Caco-2 (cell line): ENCODE data around the gene CNFN. TPM values are rescaled to one million over a fixed set of nuclear protein-coding genes. Genes with fewer than 3 reads are reported as not detected.

ENCODE experiments used
- BruUV-seq: library from RNA; stranded (reverse); fragments of 400-500 nt; replicated peaks from 2 replicates; lab custom pipeline; 2021; lab: Mats Ljungman, UMichigan
- CTCF ChIA-PET: fragments of 300-600 bp; sonication (Branson Sonifier 250); formaldehyde crosslinking; loops from one replicate; lab custom pipeline; 2022; ENCODE audit warnings: antibody characterized with exemption; lab: Charles Lee
- POLR2A ChIA-PET: fragments of 300-600 bp; sonication (Branson Sonifier 250); formaldehyde crosslinking; loops from one replicate; lab custom pipeline; 2022; ENCODE audit warnings: antibody characterized with exemption; lab: Charles Lee
- DNase-seq, 2 experiments: peaks; one replicate each; pipeline versions ENCODE4 v3.0.0 to v3.0.0-alpha.2; 2020 to 2022
- H3K27me3 ChIP-seq: replicated peaks from 2 replicates; pipeline ENCODE4 v1.6.0; 2011; ENCODE audit warnings: low read length; ENCODE audit not compliant: control insufficient read depth, insufficient read depth
- H3K36me3 ChIP-seq: 2 replicates; pipeline ENCODE4 v1.5.1; 2011; ENCODE audit warnings: low read length; ENCODE audit not compliant: control insufficient read depth, insufficient read depth
- H3K4me1 ChIP-seq: fragments of 250-450 bp; sonication (Bioruptor Pico); 2 replicates; pipeline ENCODE4 v1.5.1; 2020; ENCODE audit warnings: mild to moderate bottlenecking
- H3K4me3 ChIP-seq: 2 replicates; pipeline ENCODE4 v1.5.1; 2011; ENCODE audit warnings: low read depth, mild to moderate bottlenecking, control low read depth, low read length
- H3K9me3 ChIP-seq: fragments of 250-450 bp; sonication (Bioruptor Pico); 2 replicates; pipeline ENCODE4 v1.5.1; 2020; ENCODE audit warnings: mild to moderate bottlenecking, moderate library complexity
- H3K27ac Mint-ChIP-seq: one replicate; pipeline ENCODE4 v1.8.0; 2022; ENCODE audit warnings: mixed read lengths; ENCODE audit not compliant: unreplicated experiment
- H3K27me3 Mint-ChIP-seq: one replicate; pipeline ENCODE4 v1.8.0; 2022; ENCODE audit warnings: mixed read lengths; ENCODE audit not compliant: insufficient read depth, unreplicated experiment
- H3K36me3 Mint-ChIP-seq: one replicate; pipeline ENCODE4 v1.8.0; 2022; ENCODE audit warnings: mild to moderate bottlenecking, mixed read lengths; ENCODE audit not compliant: insufficient read depth, unreplicated experiment
- H3K4me1 Mint-ChIP-seq: one replicate; pipeline ENCODE4 v1.8.0; 2022; ENCODE audit warnings: low read depth, mixed read lengths; ENCODE audit not compliant: unreplicated experiment
- H3K4me3 Mint-ChIP-seq: one replicate; pipeline ENCODE4 v1.8.0; 2022; ENCODE audit warnings: mild to moderate bottlenecking, moderate library complexity, mixed read lengths; ENCODE audit not compliant: unreplicated experiment
- H3K9me3 Mint-ChIP-seq: one replicate; pipeline ENCODE4 v1.8.0; 2022; ENCODE audit warnings: mixed read lengths; ENCODE audit not compliant: unreplicated experiment
- CTCF ChIP-seq, 2 experiments: fragments of 200-600 bp in 1 of 2; IDR thresholded peaks; 1 replicate in 1 of 2; 2 replicates in 1 of 2; pipeline versions ENCODE4 v1.5.1 to v1.8.0; 2011 to 2022; ENCODE audit warnings: antibody characterized with exemption in 1 of 2, control low read depth in 1 of 2, inconsistent platforms in 1 of 2, low read depth in 1 of 2, low read length in 1 of 2, mild to moderate bottlenecking in 1 of 2, moderate library complexity in 1 of 2; ENCODE audit not compliant: insufficient read depth in 1 of 2, severe bottlenecking in 1 of 2, unreplicated experiment in 1 of 2
- intact Hi-C: fragments of 100-400 bp; cut with micrococcal nuclease; formaldehyde crosslinking; loops from one replicate; pipeline ENCODE4 v1.10.0; 2022; ENCODE audit not compliant: unreplicated experiment
- total RNA-seq: library from RNA; stranded (reverse); gene quantifications from 2 replicates; pipeline ENCODE4 v1.2.3, GENCODE V29; 2022

The CNFN gene
- total RNA-seq, 1 experiment from 2014 or later = 4.1 TPM

- no peaks in the 10 kb centered on the region for H3K9me3 ChIP-seq
- BruUV-seq = no TSS peak
- no peak overlapping the region for H3K27ac Mint-ChIP-seq
These were observed 39.7 kb downstream of the CNFN start for GRCh38 chr19:42350417-42350816.

GRCh38 chr19:42349378-42350107 is 40.6 kb downstream of the CNFN start:
- Mint-ChIP-seq H3K4me3 (no peak overlapping the region), H3K27me3 (no peaks in the 10 kb centered on the region), H3K4me1 (no peaks in the 10 kb centered on the region), H3K9me3 (no peaks in the 10 kb centered on the region), H3K36me3 (peaks cover 12% of the 10 kb centered on the region), H3K27ac (no peak overlapping the region)
- ChIA-PET CTCF (no interaction called here), POLR2A (no interaction called here)
- BruUV-seq = no TSS peak
- Histone ChIP-seq H3K27me3 (no peaks in the 10 kb centered on the region), H3K36me3 (no peaks in the 10 kb centered on the region; the same call in none of the 2 replicates), H3K4me3 (no peak overlapping the region), H3K9me3 (no peaks in the 10 kb centered on the region), H3K4me1 (no peaks in the 10 kb centered on the region)
- no peak for DNase-seq
- TF ChIP-seq CTCF (IDR thresholded peaks at IDR 0.05; ENCODE audit: insufficient read depth in 1 of 2, low read depth in 1 of 2, low read length in 1 of 2, severe bottlenecking in 1 of 2, unreplicated experiment in 1 of 2) = no peak
- intact Hi-C loops = no loop called here

More at GRCh38 chr19:42350417-42350816, 39.7 kb downstream of the CNFN start:
- Histone ChIP-seq H3K4me3 (no peak overlapping the region), H3K27me3 (no peaks in the 10 kb centered on the region), H3K36me3 (no peaks in the 10 kb centered on the region; the same call in 1 of the 2 replicates), H3K4me1 (no peaks in the 10 kb centered on the region)
- no peak for DNase-seq
- Mint-ChIP-seq H3K9me3 (no peaks in the 10 kb centered on the region), H3K4me1 (no peaks in the 10 kb centered on the region), H3K27me3 (no peaks in the 10 kb centered on the region), H3K4me3 (no peak overlapping the region), H3K36me3 (peaks cover 7% of the 10 kb centered on the region)
- no peak for TF ChIP-seq CTCF (IDR thresholded peaks at IDR 0.05; ENCODE audit: insufficient read depth in 1 of 2, low read depth in 1 of 2, low read length in 1 of 2, severe bottlenecking in 1 of 2, unreplicated experiment in 1 of 2)
- CTCF ChIA-PET = no interaction called here
- intact Hi-C loops = no loop called here
- POLR2A ChIA-PET = no interaction called here

DNA sequence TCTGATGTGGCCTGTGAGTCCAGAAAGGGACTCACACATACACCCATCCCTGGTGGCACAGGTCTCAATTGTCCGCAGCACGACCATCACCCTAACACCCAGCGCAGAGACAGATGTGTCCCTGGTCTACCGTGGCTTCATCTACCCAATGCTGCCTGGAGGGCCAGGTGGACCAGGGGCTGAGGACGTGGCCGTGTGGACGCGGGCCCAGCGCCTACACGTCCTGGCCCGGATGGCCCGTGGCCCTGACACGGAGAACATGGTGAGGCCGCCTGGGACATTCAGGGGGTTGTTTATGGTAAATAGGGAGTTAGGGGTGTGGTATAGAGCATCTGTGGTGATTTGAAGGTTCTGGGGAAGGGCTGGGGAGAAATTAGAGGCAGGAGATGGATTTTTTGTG is 41.9 kb downstream of the CNFN start:
- TF ChIP-seq CTCF (IDR thresholded peaks at IDR 0.05; ENCODE audit: insufficient read depth in 1 of 2, low read depth in 1 of 2, low read length in 1 of 2, severe bottlenecking in 1 of 2, unreplicated experiment in 1 of 2) = no peak
- intact Hi-C loops = no loop called here
- Mint-ChIP-seq H3K9me3 (no peaks in the 10 kb centered on the region), H3K27ac (no peak overlapping the region), H3K36me3 (peaks cover 14% of the 10 kb centered on the region), H3K4me3 (no peak overlapping the region), H3K4me1 (no peaks in the 10 kb centered on the region), H3K27me3 (no peaks in the 10 kb centered on the region)
- no TSS peak for BruUV-seq
- H3K4me3 ChIP-seq = no peak overlapping the region
- no peak for DNase-seq
- CTCF ChIA-PET = no interaction called here
- H3K27me3 ChIP-seq = no peaks in the 10 kb centered on the region
- H3K4me1 ChIP-seq = no peaks in the 10 kb centered on the region
- POLR2A ChIA-PET = no interaction called here
- H3K36me3 ChIP-seq = no peaks in the 10 kb centered on the region; the same call in none of the 2 replicates
- no peaks in the 10 kb centered on the region for H3K9me3 ChIP-seq
